ENCODE measurements around the gene PRDM5.

PRDM5 gene

DNA sequence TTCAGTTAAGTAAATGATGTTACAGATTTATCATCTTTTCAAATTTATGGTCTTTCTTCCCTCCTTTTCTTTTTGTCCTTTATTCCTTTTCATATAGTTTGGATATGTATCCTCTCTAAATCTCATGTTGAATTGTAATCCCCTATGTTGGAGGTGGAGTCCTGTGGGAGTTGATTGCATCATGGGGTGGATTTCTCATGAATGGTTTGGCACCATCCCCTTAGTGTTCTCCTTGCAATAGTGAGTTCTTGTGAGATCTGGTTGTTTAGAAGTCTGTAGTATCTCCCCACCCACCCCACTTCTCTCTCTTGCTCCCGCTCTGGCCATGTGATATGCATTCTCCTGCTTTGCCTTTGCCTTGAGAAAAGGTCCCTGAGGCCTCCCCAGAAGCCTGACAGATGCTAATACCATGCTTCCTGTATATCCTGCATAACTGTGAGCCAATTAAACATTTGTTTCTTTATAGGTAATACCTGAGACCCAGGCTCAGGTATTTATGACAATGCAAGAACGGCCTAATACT is 236.7 kb downstream of the PRDM5 start:
- no peak for TF ChIP-seq REST (IDR thresholded peaks at IDR 0.05; ENCODE audit: insufficient read depth in 1 of 2, low read depth in 2 of 2, low read length in 2 of 2)
- TF ChIP-seq SIN3A (IDR thresholded peaks at IDR 0.05; ENCODE audit: borderline replicate concordance, insufficient read depth, low read length), result no peak

DNA sequence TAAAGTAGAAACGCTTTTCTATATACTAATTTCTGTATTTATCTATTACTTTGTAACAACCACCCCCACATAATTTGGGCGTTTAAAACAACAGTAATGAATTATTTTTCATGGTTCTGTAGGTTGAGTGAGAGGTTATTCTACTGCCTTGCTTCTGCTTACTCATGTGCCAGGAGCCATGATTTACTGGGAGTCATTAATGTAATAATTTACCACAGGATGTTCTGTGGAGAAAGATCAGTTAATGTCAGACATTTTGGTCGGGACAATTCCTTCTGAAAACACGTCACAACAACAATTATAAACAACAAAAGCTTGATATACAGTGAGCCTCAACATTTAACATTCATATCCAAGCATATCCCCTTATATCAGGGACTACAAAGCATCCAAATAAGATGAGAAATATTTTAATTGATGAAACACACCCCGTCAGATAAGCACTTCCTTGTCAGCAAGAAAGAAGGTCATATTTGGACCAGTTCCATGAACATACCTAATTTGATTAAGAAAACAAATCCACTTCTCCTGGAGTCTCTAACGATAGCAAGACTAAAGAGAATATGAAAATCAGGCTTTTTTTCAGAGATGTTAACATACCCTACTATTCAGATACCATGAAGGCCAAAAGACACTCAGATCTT is 238.5 kb downstream of the PRDM5 start:
- TF ChIP-seq TAF1 (IDR thresholded peaks at IDR 0.05; ENCODE audit: borderline replicate concordance, insufficient read depth, low read length) (no peak), FOXP2 (optimal IDR thresholded peaks at IDR 0.05; ENCODE audit: borderline replicate concordance, extremely low read depth, extremely low read length, insufficient read depth) (no peak), POLR2AphosphoS5 (IDR thresholded peaks at IDR 0.05; ENCODE audit: low read depth, low read length) (no peak), REST (IDR thresholded peaks at IDR 0.05; ENCODE audit: insufficient read depth in 1 of 2, low read depth in 2 of 2, low read length in 2 of 2) (no peak), SIN3A (IDR thresholded peaks at IDR 0.05; ENCODE audit: borderline replicate concordance, insufficient read depth, low read length) (no peak)

DNA sequence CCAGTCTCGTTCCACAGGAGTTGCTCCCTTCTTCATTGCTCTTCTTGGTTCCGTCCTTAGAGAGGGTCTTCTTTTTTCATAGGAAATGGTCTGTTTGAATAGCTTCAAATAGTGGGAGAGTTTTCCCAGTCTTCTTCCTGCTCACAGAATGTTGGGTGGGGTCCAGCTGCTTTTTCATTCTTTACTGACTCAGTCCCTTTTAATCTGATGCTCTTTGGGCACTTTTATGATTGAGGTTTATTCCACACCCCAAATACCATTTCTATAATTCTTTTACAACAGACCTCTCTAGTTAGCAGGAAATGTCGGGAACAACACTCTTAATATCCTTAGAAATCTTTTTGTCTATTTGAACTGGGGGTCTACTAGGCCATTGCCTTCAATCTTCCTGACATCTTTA is 239.5 kb downstream of the PRDM5 start:
- TF ChIP-seq POLR2AphosphoS5 (IDR thresholded peaks at IDR 0.05; ENCODE audit: low read depth, low read length) (no peak), REST (IDR thresholded peaks at IDR 0.05; ENCODE audit: insufficient read depth in 1 of 2, low read depth in 2 of 2, low read length in 2 of 2) (no peak), FOXP2 (optimal IDR thresholded peaks at IDR 0.05; ENCODE audit: borderline replicate concordance, extremely low read depth, extremely low read length, insufficient read depth) (no peak), SIN3A (IDR thresholded peaks at IDR 0.05; ENCODE audit: borderline replicate concordance, insufficient read depth, low read length) (no peak), TAF1 (IDR thresholded peaks at IDR 0.05; ENCODE audit: borderline replicate concordance, insufficient read depth, low read length) (no peak)

GRCh38 chr4:120680647-120681228 is 241.8 kb downstream of the PRDM5 start:
- TF ChIP-seq FOXP2 (optimal IDR thresholded peaks at IDR 0.05; ENCODE audit: borderline replicate concordance, extremely low read depth, extremely low read length, insufficient read depth), result no peak
- TF ChIP-seq POLR2AphosphoS5 (IDR thresholded peaks at IDR 0.05; ENCODE audit: low read depth, low read length), result no peak
- no peak for TF ChIP-seq REST (IDR thresholded peaks at IDR 0.05; ENCODE audit: insufficient read depth in 1 of 2, low read depth in 2 of 2, low read length in 2 of 2)
- no peak for TF ChIP-seq TAF1 (IDR thresholded peaks at IDR 0.05; ENCODE audit: borderline replicate concordance, insufficient read depth, low read length)
- no peak for TF ChIP-seq SIN3A (IDR thresholded peaks at IDR 0.05; ENCODE audit: borderline replicate concordance, insufficient read depth, low read length)
